GM23338 (cell line): ENCODE measurements around the gene CCDC144A. TPM values are rescaled to one million over a fixed set of nuclear protein-coding genes. Genes with fewer than 3 reads are reported as not detected.
A peak's percentile ranks its signal among the peaks of the same experiment; 100 is the strongest.
"Not testable (repeated sequence)": the region's sequence is repeated elsewhere in the genome, so short reads cannot be mapped to it uniquely, and the experiment has no call there.

Experiments
- ATAC-seq: fragments of 200-7000 bp; cut with Tn5 transposase; 3 replicates; pipeline ENCODE4 v1.9.1; 2020
- DNase-seq: peaks from one replicate; pipeline ENCODE4 v3.0.0-alpha.2; 2015; ENCODE audit warnings: low spot score
- H2AFZ ChIP-seq: fragments of 200-600 bp; sonication (generic); 2 replicates; pipeline ENCODE4 v1.8.0; 2016; ENCODE audit warnings: antibody characterized with exemption, mild to moderate bottlenecking, moderate library complexity
- H3F3A ChIP-seq: fragments of 200-600 bp; sonication (generic); replicated peaks from 2 replicates; pipeline ENCODE4 v1.8.0; 2017; ENCODE audit warnings: antibody characterized with exemption, mixed run types, low read depth
- H3K27ac ChIP-seq: fragments of 200-600 bp; sonication (generic); 2 replicates; pipeline ENCODE4 v1.6.1; 2016; ENCODE audit warnings: low read depth
- H3K27me3 ChIP-seq: fragments of 200-600 bp; sonication (generic); 2 replicates; pipeline ENCODE4 v1.8.0; 2016; ENCODE audit warnings: mild to moderate bottlenecking, mixed run types, moderate library complexity; ENCODE audit not compliant: insufficient read depth
- H3K36me3 ChIP-seq: fragments of 200-600 bp; sonication (generic); 2 replicates; pipeline ENCODE4 v1.8.0; 2016; ENCODE audit warnings: mild to moderate bottlenecking; ENCODE audit not compliant: insufficient read depth
- H3K4me1 ChIP-seq: fragments of 200-600 bp; sonication (generic); 2 replicates; pipeline ENCODE4 v1.8.0; 2016; ENCODE audit warnings: mild to moderate bottlenecking, moderate library complexity; ENCODE audit not compliant: insufficient read depth
- H3K4me2 ChIP-seq: fragments of 200-600 bp; sonication (generic); 2 replicates; pipeline ENCODE4 v1.7.1; 2017; ENCODE audit warnings: mixed run types
- H3K4me3 ChIP-seq: fragments of 200-600 bp; sonication (generic); 2 replicates; pipeline ENCODE4 v1.6.1; 2016; ENCODE audit warnings: mixed run types
- H3K79me2 ChIP-seq: fragments of 200-600 bp; sonication (generic); replicated peaks from 2 replicates; pipeline ENCODE4 v1.8.0; 2017; ENCODE audit warnings: mild to moderate bottlenecking; ENCODE audit not compliant: insufficient read depth
- H3K9me2 ChIP-seq: fragments of 200-600 bp; sonication (generic); 2 replicates; pipeline ENCODE4 v1.8.0; 2017; ENCODE audit not compliant: insufficient read depth
- H4K20me1 ChIP-seq: fragments of 200-600 bp; sonication (generic); replicated peaks from 2 replicates; pipeline ENCODE4 v1.8.0; 2017; ENCODE audit warnings: mild to moderate bottlenecking; ENCODE audit not compliant: insufficient read depth
- H3K27ac Mint-ChIP-seq: 2 replicates; pipeline ENCODE4 v1.8.0; 2020; ENCODE audit warnings: inconsistent platforms, mild to moderate bottlenecking, moderate library complexity, mixed read lengths
- H3K27me3 Mint-ChIP-seq: 3 replicates; pipeline ENCODE4 v1.8.0; 2022; ENCODE audit warnings: low read depth, mild to moderate bottlenecking, moderate library complexity, mixed read lengths, inconsistent platforms; ENCODE audit not compliant: insufficient read depth, poor library complexity
- H3K36me3 Mint-ChIP-seq: 3 replicates; pipeline ENCODE4 v1.8.0; 2021; ENCODE audit warnings: low read depth, mild to moderate bottlenecking, inconsistent platforms, moderate library complexity, mixed read lengths
- H3K4me1 Mint-ChIP-seq: 3 replicates; pipeline ENCODE4 v1.8.0; 2020; ENCODE audit warnings: mild to moderate bottlenecking, inconsistent platforms, mixed read lengths
- H3K4me3 Mint-ChIP-seq: 3 replicates; pipeline ENCODE4 v1.8.0; 2021; ENCODE audit warnings: moderate library complexity, mild to moderate bottlenecking, inconsistent platforms, mixed read lengths
- H3K9me3 Mint-ChIP-seq: 3 replicates; pipeline ENCODE4 v1.8.0; 2020; ENCODE audit warnings: moderate library complexity, mild to moderate bottlenecking, inconsistent platforms, mixed read lengths
- CTCF ChIP-seq, 2 experiments: fragments of 200-600 bp in 1 of 2; sonication (generic) in 1 of 2; conservative IDR thresholded peaks; 2 replicates each; pipeline versions ENCODE4 v1.5.1 to v1.6.1; 2016 to 2017; ENCODE audit warnings: antibody characterized with exemption in 2 of 2, low read depth in 2 of 2, mild to moderate bottlenecking in 2 of 2, moderate library complexity in 1 of 2
- polyA plus RNA-seq: library from polyadenylated mRNA; unstranded; fragments of >200 nt; fragmentation: Nextera tagmentation; extraction: Ambion mirVana; gene quantifications from 2 replicates; pipeline ENCODE4 v1.2.1, GENCODE V29; 2016
- total RNA-seq: library from RNA; depleted of rRNA; stranded (reverse); fragments of >200 nt; shearing (Covaris generic); gene quantifications from 2 replicates; pipeline ENCODE4 v1.2.3, GENCODE V29; 2014

CCDC144A gene
- total and polyA plus RNA-seq, 2 experiments from 2014 or later, result 4.2 to 13.9 TPM

GRCh38 chr17:16750515-16750914, 60.5 kb downstream of the CCDC144A start:
- peaks cover 18% of the 10 kb centered on the region for H3K27me3 ChIP-seq
- not testable (repeated sequence) for H3K27ac ChIP-seq, H4K20me1 ChIP-seq, H3K4me2 ChIP-seq, H3K9me2 ChIP-seq, H3K36me3 Mint-ChIP-seq, H3K79me2 ChIP-seq, H3K4me3 ChIP-seq, H3K36me3 ChIP-seq, H3F3A ChIP-seq, H3K27me3 Mint-ChIP-seq, H3K4me1 ChIP-seq, H2AFZ ChIP-seq, H3K9me3 Mint-ChIP-seq, ATAC-seq, DNase-seq, H3K27ac Mint-ChIP-seq, H3K4me3 Mint-ChIP-seq
- H3K4me1 Mint-ChIP-seq, result peaks cover 16% of the 10 kb centered on the region; the same call in 2 of the 3 replicates

GRCh38 chr17:16751224-16751923, 61.3 kb downstream of the CCDC144A start:
- peak; percentile 54 to 63 for TF ChIP-seq CTCF (conservative IDR thresholded peaks at IDR 0.05; ENCODE audit: low read depth in 2 of 2)
- H3K4me1 ChIP-seq, H2AFZ ChIP-seq, H3K4me2 ChIP-seq, H4K20me1 ChIP-seq, H3F3A ChIP-seq, H3K27ac ChIP-seq, H3K27me3 Mint-ChIP-seq, H3K4me3 Mint-ChIP-seq, H3K36me3 Mint-ChIP-seq, H3K9me3 Mint-ChIP-seq, H3K4me3 ChIP-seq, H3K36me3 ChIP-seq, H3K9me2 ChIP-seq, H3K27ac Mint-ChIP-seq, H3K79me2 ChIP-seq: not testable (repeated sequence)
- H3K4me1 Mint-ChIP-seq, result peaks cover 11% of the 10 kb centered on the region; the same call in 2 of the 3 replicates
- peaks cover 16% of the 10 kb centered on the region for H3K27me3 ChIP-seq
- peak; percentile 71 for ATAC-seq
- DNase-seq, result peak; percentile 47

- peak in 1 of 2 experiments; percentile 35; a peak in 2 of 4 replicates for TF ChIP-seq CTCF (conservative IDR thresholded peaks at IDR 0.05; ENCODE audit: low read depth in 2 of 2)
- H3K27me3 ChIP-seq, result peaks cover 13% of the 10 kb centered on the region
- not testable (repeated sequence) for H3K27ac Mint-ChIP-seq, H3K4me2 ChIP-seq, H3K4me1 Mint-ChIP-seq, H3K4me3 Mint-ChIP-seq, H3K27me3 Mint-ChIP-seq, H3K4me3 ChIP-seq, H3K79me2 ChIP-seq, H3K36me3 ChIP-seq, H4K20me1 ChIP-seq, H3K4me1 ChIP-seq, H2AFZ ChIP-seq, H3K27ac ChIP-seq, H3K36me3 Mint-ChIP-seq, H3K9me3 Mint-ChIP-seq, H3F3A ChIP-seq, DNase-seq, H3K9me2 ChIP-seq
- ATAC-seq, result peak; percentile 56
These were observed 61.9 kb downstream of the CCDC144A start for GRCh38 chr17:16751924-16752287.

- not testable (repeated sequence) for H3K27me3 Mint-ChIP-seq, H3K27ac ChIP-seq, H3K27me3 ChIP-seq, DNase-seq, H2AFZ ChIP-seq, H3K4me3 Mint-ChIP-seq, H3K36me3 Mint-ChIP-seq, H3K4me1 ChIP-seq, H3K79me2 ChIP-seq, H4K20me1 ChIP-seq, H3K4me1 Mint-ChIP-seq, H3K9me2 ChIP-seq, H3K4me3 ChIP-seq, H3K27ac Mint-ChIP-seq, H3K9me3 Mint-ChIP-seq, H3K4me2 ChIP-seq, H3K36me3 ChIP-seq, H3F3A ChIP-seq, ATAC-seq
These were observed 67.5 kb downstream of the CCDC144A start for GRCh38 chr17:16757520-16757919.

- H3K36me3 ChIP-seq, H3F3A ChIP-seq, H3K9me3 Mint-ChIP-seq, H3K4me3 Mint-ChIP-seq, H2AFZ ChIP-seq, H3K4me1 ChIP-seq, H4K20me1 ChIP-seq, H3K27ac Mint-ChIP-seq, H3K4me1 Mint-ChIP-seq, H3K9me2 ChIP-seq, DNase-seq, H3K4me2 ChIP-seq, ATAC-seq, H3K36me3 Mint-ChIP-seq, H3K27ac ChIP-seq, H3K27me3 ChIP-seq, H3K27me3 Mint-ChIP-seq, H3K4me3 ChIP-seq, H3K79me2 ChIP-seq: not testable (repeated sequence)
These were observed 68.1 kb downstream of the CCDC144A start for GRCh38 chr17:16758177-16758576.
